Activated CD8-positive, alpha-beta memory T cell treated with anti-CD3 and anti-CD28 coated beads for 48 hours (primary cell): ENCODE results near the gene FAM200A.
"Not testable (repeated sequence)": the region's sequence is repeated elsewhere in the genome, so short reads cannot be mapped to it uniquely, and the experiment has no call there.

Experiments used
- DNase-seq, 3 experiments: peaks; one replicate each; pipeline ENCODE4 v3.0.0-alpha.2; 2020; ENCODE audit warnings: low read depth in 2 of 3, low spot score in 2 of 3

The FAM200A gene

DNA sequence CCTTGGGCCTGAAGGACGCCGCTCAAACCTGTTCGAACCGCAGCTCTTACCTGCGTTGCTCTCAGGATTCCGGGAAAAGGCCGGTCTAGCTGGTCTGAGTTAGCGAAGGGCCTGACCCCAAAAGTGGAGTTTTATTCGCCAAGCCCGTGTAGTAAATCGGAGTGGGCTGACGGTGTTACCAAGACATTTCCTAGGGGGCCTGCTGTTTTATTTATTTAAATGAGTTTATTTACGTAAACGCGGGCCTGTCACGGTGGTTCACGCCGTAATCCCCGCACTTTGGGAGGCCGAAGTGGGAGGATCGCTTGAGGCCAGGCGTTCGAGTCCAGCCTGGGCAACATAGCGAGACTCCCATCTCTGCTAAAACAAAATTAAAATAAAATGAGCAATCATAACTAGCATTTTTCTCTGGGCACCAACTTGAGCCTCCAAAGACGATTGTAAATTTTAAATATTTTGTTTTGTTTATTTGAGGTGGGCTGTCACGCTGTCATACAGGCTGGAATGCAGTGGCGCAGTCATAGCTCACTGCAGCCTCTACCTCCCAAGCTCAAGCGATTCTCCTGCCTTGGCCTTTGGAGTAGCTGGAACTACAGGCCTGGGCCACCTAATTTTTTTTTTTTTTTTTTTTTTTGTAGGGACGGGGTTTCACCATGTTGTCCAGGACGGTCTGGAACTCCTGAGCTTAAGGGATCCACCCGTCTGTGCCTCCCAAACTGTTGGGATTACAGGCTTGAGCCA lies 7.4 kb upstream of the FAM200A start:
- DNase-seq, result no peak

DNA sequence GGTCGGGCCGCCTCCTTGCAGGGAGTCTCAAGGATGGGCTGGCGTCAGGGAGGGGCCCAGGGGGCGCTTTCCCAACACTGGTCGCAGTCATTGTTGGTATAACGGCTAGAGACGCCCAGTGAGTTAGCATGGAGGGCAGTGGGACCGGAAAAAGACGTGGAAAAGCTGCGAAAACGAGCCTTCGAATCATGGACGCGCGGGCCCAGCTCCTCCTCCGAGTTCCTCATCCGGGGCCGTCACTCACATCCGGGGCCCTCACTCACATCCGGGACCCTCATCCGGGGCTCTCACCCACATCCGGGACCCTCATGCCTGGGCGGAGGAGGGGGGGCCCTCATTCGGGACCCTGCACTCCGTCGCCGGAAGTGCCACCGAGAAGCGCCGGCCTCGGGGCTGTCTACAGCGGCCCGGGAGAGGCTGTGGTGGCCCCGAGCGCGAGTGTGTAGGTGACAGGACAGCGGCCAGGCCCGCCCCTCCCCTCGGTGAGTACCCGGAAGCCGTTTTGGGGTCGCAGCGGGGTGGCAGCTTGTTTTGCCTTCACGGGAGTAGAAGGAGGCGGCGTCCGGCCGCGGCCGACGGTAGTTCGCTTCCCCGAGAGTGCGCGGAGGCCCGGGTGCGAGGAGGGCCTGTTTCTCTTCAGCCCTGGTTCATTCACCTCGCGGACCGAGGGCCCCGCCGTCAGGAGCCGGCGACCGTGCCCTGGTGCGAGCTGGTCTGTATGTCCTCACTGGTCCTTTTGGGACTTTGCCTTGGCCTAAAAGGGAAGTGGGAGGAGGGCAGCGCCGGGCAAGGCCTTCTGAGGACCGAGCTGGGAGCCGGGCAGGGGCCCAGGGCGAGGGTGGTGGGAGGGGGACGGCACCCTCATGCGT lies 6.6 kb upstream of the FAM200A start, which contains the start of gene ZNF655:
TSS of gene ZNF655 (plus strand) at position 337 of the 869 bp plus-strand sequence. CDS start 1,918 bp downstream, outside the sequence.
- peak; percentile 81 to 86 (median 82) for DNase-seq

DNA sequence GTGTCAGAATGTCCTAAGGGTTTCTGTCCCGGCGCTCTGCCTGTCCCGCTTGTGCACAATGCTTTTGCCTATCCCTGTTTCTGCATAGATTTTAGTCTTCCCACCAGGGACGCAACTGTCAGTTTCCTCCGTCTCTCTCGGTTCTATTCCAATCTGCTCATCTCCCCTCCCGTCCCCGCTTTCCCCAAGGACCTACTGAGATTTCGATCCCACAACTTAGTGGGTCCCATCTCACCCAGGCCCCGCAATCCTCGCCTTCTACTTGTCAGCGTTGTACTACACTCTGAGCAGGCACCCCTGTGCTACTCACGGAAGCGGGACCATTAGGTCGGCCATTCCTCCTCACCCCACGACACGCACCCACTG lies 6.0 kb upstream of the FAM200A start:
- no peak for DNase-seq

DNA sequence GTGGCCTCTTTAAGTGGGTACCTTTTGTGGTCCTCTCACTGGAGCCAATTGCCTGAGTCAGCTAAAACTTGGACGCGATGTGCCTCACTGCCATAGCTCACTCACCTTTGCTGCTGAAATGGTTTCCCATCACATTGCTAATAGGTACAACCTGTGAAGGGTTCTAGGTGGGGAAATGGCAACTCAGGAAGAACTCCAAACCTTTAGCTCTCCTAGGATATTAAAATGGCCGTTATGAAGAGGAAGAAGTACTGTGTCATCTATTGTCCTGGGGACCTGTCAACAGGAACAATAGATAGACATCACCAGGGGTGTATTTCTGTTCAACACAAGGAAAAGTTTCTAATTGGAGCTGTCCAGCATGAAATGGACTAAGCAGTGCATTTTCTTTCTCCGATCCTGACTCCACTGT lies 5.3 kb upstream of the FAM200A start:
- no peak for DNase-seq

DNA sequence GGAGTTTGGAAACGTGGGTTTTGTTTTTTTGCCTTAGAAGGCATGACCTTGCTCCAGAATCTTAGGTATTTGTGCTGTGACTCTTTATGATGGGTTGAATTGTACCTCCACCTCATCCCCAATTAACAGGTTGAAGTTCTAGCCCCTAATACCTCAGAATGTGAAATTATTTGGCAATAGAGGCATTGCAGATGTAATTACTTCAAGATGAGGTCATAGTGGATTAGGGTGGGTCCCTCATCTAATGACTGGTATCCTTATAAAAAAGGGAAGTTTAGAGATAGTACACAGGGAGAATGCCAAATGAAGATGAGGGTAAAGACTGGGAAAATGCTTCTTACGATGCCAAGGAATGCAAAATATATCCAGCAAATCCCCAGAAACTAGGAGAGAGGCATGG lies 3.0 kb upstream of the FAM200A start:
- DNase-seq, result no peak

DNA sequence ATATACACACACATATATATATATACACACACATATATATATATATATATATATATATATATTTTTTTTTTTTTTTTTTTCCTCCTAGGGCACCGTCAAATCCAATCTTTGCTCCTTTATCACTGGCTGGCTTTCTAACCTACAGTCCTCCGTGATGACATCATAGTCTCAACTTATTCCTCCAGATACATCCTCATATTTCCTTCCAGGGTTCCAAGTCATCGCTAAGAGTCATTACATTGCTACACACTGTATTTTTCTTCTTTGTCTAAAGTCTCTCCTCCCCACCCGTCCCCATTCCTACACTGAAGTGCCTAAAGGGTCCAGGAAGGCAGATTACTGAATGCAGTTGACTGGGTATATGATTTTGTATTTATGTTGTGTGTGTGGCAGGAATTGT lies 1.1 kb upstream of the FAM200A start:
- DNase-seq, result no peak

DNA sequence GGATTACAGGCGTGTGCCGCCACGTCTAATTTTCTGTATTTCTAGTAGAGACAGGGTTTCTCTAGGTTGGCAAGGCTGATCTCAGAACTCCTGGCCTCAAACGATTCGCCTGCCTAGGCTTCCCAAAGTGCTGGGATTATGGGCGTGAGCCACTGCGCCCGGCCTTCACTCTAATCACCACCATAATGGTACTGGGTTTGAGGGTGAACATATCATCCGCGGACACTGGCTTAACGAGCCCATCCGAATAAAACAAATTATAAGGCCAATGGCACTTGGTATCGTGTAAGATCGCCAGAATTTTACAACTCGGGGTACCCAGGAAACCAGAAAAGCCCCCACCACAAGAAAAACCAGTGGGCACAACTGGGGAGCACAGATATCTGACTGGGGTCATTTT lies 580 bp downstream of the FAM200A start:
- DNase-seq, result no peak

DNA sequence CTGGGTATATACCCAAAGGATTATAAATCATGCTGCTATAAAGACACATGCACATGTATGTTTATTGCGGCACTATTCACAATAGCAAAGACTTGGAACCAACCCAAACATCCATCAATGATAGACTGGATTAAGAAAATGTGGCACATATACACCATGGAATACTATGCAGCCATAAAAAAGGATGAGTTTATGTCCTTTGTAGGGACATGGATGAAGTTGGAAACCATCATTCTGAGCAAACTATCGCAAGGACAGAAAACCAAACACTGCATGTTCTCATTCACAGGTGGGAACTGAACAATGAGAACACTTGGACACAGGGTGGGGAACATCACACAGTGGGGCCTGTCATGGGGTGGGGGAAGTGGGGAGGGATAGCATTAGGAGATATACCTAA lies 2.4 kb downstream of the FAM200A start:
- not testable (repeated sequence) for DNase-seq

DNA sequence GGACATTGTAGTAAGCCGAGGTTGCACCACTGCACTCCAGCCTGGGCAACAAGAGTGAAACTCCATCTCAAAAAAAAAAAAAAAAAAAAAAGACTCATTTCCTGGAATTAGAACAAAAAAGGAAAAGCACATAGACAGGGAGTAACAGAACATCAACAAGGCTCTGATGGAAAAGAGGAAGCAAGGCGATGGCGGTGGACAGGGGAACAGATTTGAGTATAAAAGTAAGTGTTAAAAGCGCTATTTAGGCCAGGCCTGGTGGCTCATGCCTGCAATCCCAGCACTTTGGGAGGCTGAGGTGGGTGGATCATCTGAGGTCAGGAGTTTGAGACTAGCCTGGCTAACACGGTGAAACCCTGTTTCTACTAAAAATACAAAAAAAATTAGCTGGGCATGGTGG lies 6.6 kb downstream of the FAM200A start:
- DNase-seq, result not testable (repeated sequence)

DNA sequence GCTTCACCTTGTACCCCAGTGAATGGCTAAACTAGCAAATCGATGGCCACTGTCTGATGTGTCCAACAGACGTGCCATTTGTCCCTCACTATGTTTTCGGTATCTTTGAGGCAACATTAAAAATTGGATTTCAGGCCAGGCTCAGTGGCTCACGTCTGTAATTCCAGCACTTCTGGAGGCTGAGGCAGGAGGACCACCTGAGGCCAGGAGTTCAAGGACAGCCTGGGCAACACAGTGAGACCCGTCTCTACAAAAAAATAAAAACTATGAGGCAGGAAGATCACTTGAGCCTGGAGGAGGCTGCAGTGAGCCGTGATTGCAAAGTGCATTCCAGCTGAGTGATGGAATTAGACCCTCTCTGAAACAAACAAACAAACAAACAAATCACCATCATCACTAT lies 8.0 kb downstream of the FAM200A start:
- no peak for DNase-seq

DNA sequence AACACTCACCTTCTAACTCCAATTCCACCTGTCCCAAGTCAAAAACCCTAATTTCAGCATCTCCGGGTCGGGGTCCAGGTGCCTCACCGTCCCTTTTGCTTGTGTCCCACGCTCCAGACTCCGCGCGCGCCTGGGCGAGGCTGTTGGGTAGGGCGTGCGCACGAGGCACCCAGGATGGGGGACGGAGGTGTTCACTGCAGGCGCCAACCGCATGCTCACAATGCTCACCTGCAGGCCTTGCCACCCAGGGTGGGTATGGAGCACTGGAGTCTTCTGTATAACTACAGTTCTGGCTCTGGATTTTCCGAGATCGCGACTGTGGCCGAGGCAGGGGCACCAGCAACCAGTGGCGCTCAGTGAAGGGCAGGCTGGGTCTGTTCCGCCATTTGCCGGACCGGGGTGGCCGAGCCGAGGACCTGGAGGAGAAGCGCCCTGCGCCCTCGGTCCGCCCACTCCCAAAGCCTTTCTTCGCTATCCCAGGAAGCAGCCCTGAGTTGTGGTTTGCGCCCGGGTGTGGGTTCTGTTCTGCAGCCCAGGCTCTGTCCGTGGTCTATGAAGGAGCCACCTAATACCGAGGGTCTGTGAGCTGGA lies 8.7 kb downstream of the FAM200A start:
- no peak for DNase-seq

DNA sequence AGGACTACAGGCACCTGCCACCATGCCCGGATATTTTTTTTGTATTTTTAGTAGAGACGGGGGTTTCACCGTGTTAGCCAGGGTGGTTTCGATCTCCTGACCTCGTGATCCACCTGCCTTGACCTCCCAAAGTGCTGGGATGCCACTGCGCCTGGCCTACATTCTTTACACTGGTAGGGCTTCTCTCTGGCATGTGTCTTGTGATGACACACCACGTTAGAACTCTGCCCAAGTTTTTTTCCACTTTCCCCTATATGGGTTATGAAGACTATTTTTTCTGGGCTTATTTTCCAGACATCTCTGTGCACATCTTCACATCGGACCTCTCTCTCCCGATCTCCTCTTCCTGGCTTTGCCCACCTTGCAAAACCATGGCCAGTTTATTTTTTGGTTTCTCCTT lies 10.7 kb downstream of the FAM200A start:
- DNase-seq, result no peak

DNA sequence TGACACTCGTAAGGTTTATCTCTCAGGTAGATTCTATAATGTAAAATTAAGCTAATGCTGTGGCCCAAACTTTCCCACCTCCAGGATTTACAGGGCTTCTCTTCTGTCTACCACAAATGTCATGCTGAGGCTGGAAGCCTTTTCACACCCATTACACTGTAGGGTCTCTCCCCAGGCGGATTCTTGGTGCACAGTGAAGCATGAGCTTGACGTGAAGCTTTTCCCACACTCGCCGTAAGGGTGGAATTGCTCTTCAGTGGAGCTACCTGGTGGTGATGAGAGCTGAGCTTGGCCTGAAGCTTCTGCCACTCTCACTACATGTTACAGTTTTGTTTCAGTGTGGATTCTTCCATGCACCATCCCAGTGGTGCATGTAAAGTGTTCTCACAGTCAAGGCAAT lies 11.4 kb downstream of the FAM200A start:
- no peak for DNase-seq

DNA sequence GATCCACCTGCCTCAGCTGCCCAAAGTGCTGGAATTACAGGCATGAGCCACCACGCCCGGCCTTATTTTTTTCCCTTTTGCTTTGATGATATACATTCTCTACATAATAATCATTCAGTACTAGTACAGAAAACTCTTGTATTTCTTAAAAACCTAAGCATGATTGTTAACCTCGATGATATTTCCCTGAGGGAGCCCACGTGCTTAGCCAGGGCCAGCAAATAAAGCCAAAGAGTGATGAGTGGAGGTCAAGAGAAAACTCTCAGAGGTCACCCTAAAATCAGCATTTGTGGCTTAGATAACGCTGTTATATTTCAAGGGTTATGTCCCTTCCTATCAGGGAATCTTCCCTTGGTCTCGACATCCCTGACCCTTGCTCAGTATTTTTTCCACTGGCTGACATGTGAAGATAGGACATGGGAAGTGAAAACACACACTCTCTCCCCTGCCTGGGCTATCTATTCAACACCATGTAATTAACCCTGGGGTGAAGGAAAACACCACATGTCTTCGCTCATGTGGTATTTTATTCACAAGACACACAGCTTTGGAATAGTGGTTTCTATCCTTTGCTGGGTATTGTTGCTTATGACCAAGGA lies 12.6 kb downstream of the FAM200A start:
- no peak for DNase-seq

DNA sequence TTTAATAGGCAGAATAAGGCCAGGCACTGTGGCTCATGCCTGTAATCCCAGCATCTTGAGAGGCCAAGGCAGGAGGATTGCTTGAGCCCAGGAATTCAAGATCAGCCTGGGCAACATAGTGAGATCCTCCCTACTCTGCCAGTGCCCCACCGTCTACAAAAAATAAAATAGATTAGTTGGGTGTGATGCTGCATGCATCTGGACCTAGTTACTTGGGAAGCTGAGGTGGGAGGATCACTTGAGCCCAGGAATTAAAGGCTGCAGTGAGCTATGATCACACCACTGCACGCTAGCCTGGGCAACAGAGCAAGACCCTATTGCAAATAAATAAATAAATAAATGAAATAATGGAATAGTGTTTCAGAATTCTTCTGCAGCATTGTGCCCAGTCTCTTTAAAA lies 16.2 kb downstream of the FAM200A start:
- DNase-seq, result no peak

DNA sequence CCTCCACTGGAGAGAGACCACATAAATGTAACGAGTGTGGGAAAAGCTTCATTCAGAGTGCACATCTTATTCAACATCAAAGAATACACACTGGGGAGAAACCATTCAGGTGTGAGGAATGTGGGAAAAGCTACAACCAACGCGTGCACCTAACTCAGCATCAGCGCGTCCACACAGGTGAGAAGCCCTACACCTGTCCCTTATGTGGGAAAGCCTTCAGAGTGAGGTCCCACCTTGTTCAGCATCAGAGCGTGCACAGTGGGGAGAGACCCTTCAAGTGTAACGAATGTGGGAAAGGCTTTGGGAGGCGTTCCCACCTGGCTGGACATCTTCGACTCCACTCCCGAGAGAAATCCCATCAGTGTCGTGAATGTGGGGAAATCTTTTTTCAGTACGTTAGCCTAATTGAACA lies 20.6 kb downstream of the FAM200A start:
- DNase-seq, result no peak

DNA sequence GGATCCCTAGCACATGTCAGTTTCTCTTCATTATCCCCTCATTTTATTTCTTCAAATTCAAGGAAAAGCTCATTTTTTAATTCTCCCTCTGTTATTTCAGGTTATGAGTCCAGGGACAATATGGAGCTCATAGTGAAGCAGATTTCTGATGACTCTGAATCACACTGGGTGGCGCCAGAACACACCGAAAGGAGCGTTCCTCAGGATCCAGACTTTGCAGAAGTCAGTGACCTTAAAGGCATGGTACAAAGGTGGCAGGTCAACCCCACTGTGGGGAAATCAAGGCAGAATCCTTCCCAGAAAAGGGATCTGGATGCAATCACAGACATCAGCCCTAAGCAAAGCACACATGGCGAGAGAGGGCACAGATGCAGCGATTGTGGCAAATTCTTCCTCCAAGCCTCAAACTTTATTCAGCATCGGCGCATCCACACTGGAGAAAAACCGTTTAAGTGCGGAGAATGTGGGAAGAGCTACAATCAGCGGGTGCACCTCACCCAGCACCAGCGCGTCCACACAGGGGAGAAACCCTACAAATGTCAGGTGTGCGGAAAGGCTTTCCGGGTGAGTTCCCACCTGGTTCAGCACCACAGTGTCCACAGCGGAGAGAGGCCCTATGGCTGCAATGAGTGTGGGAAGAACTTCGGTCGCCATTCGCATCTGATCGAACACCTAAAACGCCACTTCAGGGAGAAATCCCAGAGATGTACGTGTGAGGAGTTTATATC lies 26.0 kb downstream of the FAM200A start:
- DNase-seq, result no peak

DNA sequence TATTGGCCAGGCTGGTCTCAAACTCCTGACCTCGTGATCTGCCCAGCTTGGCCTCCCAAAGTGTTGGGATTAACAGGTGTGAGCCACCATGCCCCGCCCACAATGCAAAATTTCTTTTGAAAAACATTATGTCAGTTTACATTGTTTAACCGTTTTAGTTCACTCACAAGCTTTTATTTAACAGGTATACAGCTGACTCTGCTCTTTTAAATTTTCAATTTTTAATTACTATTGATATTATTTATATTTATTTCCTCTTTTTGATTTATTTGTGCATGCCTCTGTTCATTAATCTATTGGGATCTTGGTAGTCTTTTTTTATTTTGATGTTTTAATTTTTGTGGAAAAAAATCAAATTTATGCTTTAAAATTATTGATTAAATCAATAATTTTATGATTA lies 30.5 kb downstream of the FAM200A start:
- DNase-seq, result no peak

DNA sequence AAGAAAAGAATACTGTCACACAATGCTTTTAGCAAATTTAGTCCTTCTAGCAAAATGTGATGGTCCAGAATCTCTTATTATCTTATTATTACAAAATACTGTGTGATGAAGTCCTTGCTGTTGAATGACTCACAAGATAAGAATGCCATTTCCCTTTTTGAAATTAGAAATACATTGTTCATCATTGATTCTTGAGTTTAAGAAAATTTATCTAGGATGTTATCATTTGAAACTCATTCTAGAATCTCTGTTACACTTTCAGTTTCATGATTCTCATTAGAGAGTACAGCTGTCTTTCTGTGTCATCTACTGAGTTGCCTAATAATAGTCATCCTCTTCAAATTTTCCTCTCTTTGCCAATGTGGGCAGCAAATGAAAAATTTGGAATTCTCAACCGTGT lies 37.9 kb downstream of the FAM200A start:
- DNase-seq, result no peak

DNA sequence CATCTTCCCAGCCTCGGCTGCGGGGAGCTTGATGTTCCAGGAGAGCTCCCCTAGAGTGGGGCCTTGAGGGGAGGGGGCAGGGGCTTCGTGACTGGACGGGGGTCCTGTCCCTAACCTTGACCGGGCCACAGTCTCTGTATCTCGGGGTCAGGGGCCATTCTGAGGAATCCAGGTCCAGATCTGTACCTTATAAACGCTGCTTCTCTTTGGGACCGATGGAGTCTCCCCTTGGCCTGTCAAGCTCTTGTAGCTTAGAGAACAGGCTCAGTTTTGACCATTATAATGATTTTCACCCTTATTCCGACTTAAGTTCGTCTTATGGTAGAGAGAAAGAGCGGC lies 46.6 kb downstream of the FAM200A start:
- no peak for DNase-seq
